Endodermal cell (in vitro differentiated cells): ENCODE measurements around the gene ITFG1. TPM values are rescaled to one million over a fixed set of nuclear protein-coding genes. Genes with fewer than 3 reads are reported as not detected.

Experiments
- DNase-seq: peaks from one replicate; pipeline ENCODE4 v3.0.0-alpha.2; 2017
- H3K27ac ChIP-seq: 2 replicates; pipeline ENCODE4 v1.5.1; 2013; ENCODE audit warnings: mild to moderate bottlenecking, low read depth, low read length, moderate library complexity
- H3K27me3 ChIP-seq: 2 replicates; pipeline ENCODE4 v1.6.1; 2013; ENCODE audit warnings: mild to moderate bottlenecking, low read length, moderate library complexity; ENCODE audit not compliant: insufficient read depth, control insufficient read depth, poor library complexity, severe bottlenecking
- H3K36me3 ChIP-seq: 2 replicates; pipeline ENCODE4 v1.7.0; 2013; ENCODE audit warnings: mild to moderate bottlenecking, low read length, moderate library complexity; ENCODE audit not compliant: control insufficient read depth, insufficient read depth
- H3K4me1 ChIP-seq: one replicate; pipeline ENCODE4 v1.7.0; 2013; ENCODE audit warnings: low read length; ENCODE audit not compliant: control insufficient read depth, insufficient read depth
- H3K4me3 ChIP-seq: 2 replicates; pipeline ENCODE4 v1.5.1; 2013; ENCODE audit warnings: mild to moderate bottlenecking, low read length, moderate library complexity
- H3K9ac ChIP-seq: 2 replicates; pipeline ENCODE4 v1.6.1; 2013; ENCODE audit warnings: mild to moderate bottlenecking, low read length, moderate library complexity; ENCODE audit not compliant: poor library complexity, severe bottlenecking; ENCODE audit errors: extremely low read depth
- H3K9me3 ChIP-seq: 2 replicates; pipeline ENCODE4 v1.6.1; 2013; ENCODE audit warnings: mild to moderate bottlenecking, low read length, moderate library complexity; ENCODE audit not compliant: control insufficient read depth
- H3K27ac Mint-ChIP-seq: 2 replicates; pipeline ENCODE4 v1.8.0; 2020; ENCODE audit warnings: mixed read lengths
- H3K27me3 Mint-ChIP-seq: 2 replicates; pipeline ENCODE4 v1.8.0; 2021; ENCODE audit warnings: mild to moderate bottlenecking, mixed read lengths; ENCODE audit not compliant: insufficient read depth
- H3K36me3 Mint-ChIP-seq: 2 replicates; pipeline ENCODE4 v1.8.0; 2020; ENCODE audit warnings: low read depth, mixed read lengths
- H3K4me1 Mint-ChIP-seq: 2 replicates; pipeline ENCODE4 v1.8.0; 2020; ENCODE audit warnings: mixed read lengths
- H3K4me3 Mint-ChIP-seq: 2 replicates; pipeline ENCODE4 v1.8.0; 2020; ENCODE audit warnings: mild to moderate bottlenecking, moderate library complexity, mixed read lengths
- H3K9me3 Mint-ChIP-seq: 2 replicates; pipeline ENCODE4 v1.8.0; 2020; ENCODE audit warnings: mild to moderate bottlenecking, mixed read lengths
- WGBS, 2 experiments: methylation state at CpG; one replicate each; pipeline versions ENCODE4 v1.1.5 to v1.1.7; 2013; ENCODE audit warnings: missing lambda C conversion rate in 2 of 2, mixed read lengths in 1 of 2; ENCODE audit not compliant: insufficient coverage in 1 of 2, insufficient read length in 1 of 2; 5-methylcytosine and 5-hydroxymethylcytosine counted together
- total RNA-seq, 2 donors: library from RNA; stranded (reverse); fragmentation: NEBNext Ultra II Directional in 1 of 2; extraction: Animal tissue kit (Norgen Biotek cat#: 25700) in 1 of 2; gene quantifications; 2 replicates in 1 of 2; 3 replicates in 1 of 2; pipeline ENCODE4 v1.2.1, GENCODE V29; 2021
- TF ChIP-seq, protein P1 (sequence below): fragments of 200-600 bp; sonication (generic); conservative IDR thresholded peaks from 2 replicates; pipeline ENCODE4 v1.5.0; 2021; ENCODE audit warnings: antibody characterized with exemption, mild to moderate bottlenecking

The ITFG1 gene
- total RNA-seq, 2 donors from 2014 or later = 35.6 to 40.0 TPM

DNA sequence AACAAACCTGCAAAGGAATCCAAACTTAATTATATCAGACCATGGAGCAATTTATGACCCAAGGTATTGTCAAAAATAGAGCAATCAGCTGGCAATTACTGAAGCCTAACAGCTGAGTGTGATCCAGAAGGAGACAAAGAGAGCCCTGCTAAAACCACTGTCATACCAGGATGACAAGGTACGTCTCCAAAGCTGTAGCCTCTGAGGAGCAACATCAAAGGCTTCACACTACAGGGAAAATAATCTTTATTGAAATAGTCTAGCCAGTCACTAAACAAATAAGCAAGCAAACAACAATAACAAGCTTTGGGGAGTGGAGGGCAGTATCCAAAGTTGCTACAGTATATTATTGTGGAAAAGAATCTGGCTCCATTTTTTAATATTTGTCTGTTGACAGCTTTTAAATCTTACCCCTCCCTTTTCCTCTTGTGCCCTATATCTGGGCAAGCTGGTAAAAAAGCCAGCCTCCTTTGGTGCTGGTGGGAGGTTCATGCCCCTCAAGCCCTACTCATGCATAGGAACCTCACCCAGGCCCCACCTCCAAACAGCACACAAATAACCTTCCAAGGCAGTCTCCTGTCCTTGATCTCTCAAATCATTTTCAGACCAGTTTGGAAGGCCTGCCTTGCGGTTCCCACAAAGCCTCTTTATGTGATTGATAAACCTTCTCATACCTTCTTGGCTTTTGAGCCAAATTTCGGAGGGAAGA, 73.7 kb downstream of the ITFG1 start:
- H3K27me3 Mint-ChIP-seq = no peaks in the 10 kb centered on the region
- 90% methylated on average over 3 of the region's 3 CpGs; no CpG with 5 or more reads in 1 of the 2 experiments for WGBS, 2 experiments
- Histone ChIP-seq H3K36me3 (no peaks in the 10 kb centered on the region), H3K27me3 (no peaks in the 10 kb centered on the region), H3K27ac (no peak overlapping the region), H3K9ac (no peak overlapping the region), H3K4me3 (no peak overlapping the region), H3K9me3 (no peaks in the 10 kb centered on the region), H3K4me1 (peaks cover 4% of the 10 kb centered on the region)
- no peaks in the 10 kb centered on the region for H3K9me3 Mint-ChIP-seq
- H3K4me1 Mint-ChIP-seq = peaks cover 17% of the 10 kb centered on the region
- H3K36me3 Mint-ChIP-seq = peaks cover 4% of the 10 kb centered on the region
- H3K4me3 Mint-ChIP-seq = no peak overlapping the region
- DNase-seq = no peak
- peak overlapping the region; percentile 62 for H3K27ac Mint-ChIP-seq
- TF ChIP-seq, protein P1, sequence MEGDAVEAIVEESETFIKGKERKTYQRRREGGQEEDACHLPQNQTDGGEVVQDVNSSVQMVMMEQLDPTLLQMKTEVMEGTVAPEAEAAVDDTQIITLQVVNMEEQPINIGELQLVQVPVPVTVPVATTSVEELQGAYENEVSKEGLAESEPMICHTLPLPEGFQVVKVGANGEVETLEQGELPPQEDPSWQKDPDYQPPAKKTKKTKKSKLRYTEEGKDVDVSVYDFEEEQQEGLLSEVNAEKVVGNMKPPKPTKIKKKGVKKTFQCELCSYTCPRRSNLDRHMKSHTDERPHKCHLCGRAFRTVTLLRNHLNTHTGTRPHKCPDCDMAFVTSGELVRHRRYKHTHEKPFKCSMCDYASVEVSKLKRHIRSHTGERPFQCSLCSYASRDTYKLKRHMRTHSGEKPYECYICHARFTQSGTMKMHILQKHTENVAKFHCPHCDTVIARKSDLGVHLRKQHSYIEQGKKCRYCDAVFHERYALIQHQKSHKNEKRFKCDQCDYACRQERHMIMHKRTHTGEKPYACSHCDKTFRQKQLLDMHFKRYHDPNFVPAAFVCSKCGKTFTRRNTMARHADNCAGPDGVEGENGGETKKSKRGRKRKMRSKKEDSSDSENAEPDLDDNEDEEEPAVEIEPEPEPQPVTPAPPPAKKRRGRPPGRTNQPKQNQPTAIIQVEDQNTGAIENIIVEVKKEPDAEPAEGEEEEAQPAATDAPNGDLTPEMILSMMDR = no peak

DNA sequence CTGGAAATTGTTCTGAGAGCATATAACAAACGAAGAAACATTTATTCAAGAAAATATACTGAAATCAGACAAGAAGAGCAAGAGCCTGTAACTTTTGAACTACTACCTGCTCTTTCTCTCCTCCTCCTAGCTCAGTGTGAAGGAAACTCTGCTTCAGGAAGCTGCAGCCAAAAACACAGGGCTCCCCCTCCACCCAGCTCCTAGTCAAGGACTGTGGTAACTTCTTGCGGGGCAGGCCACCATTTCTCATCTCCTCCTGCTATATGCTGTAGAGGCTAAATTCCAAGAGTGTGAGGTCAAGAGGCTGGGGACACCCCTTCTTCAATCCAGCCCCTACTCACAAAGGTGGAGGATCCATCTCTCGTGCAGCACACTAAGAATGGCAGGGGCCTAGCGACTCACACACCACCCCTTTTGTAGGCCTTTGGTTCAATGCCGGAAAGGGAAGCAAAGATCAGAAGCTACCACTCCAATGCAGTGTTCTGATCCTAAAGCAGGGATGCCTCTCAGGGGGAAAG, 74.6 kb downstream of the ITFG1 start:
- Mint-ChIP-seq H3K36me3 (peaks cover 4% of the 10 kb centered on the region), H3K27ac (peak overlapping the region; percentile 62), H3K4me3 (no peak overlapping the region)

GRCh38 chr16:47382362-47382761, 78.5 kb downstream of the ITFG1 start:
- Histone ChIP-seq H3K9me3 (no peaks in the 10 kb centered on the region), H3K27me3 (no peaks in the 10 kb centered on the region), H3K9ac (no peak overlapping the region), H3K4me1 (peaks cover 3% of the 10 kb centered on the region), H3K27ac (no peak overlapping the region), H3K4me3 (no peak overlapping the region), H3K36me3 (no peaks in the 10 kb centered on the region)
- H3K9me3 Mint-ChIP-seq = no peaks in the 10 kb centered on the region
- no peak for DNase-seq
- H3K27ac Mint-ChIP-seq = no peak overlapping the region
- peaks cover 19% of the 10 kb centered on the region for H3K4me1 Mint-ChIP-seq
- H3K27me3 Mint-ChIP-seq = no peaks in the 10 kb centered on the region
- 84% methylated on average over 2 of the region's 5 CpGs; no CpG with 5 or more reads in 1 of the 2 experiments for WGBS, 2 experiments
- H3K36me3 Mint-ChIP-seq = peaks cover 4% of the 10 kb centered on the region
- TF ChIP-seq, protein P1 = no peak
- H3K4me3 Mint-ChIP-seq = no peak overlapping the region

More for the DNA sequence above, 74.6 kb downstream of the ITFG1 start:
- no peak overlapping the region for H3K4me3 ChIP-seq
- TF ChIP-seq, protein P1 = no peak
- WGBS, 2 experiments = 89 to 93% methylated on average over 3 to 5 of the region's 5 CpGs
- H3K4me1 Mint-ChIP-seq = peaks cover 18% of the 10 kb centered on the region
- H3K27ac ChIP-seq = no peak overlapping the region
- H3K4me1 ChIP-seq = peaks cover 4% of the 10 kb centered on the region
- no peak overlapping the region for H3K9ac ChIP-seq
- no peaks in the 10 kb centered on the region for H3K27me3 ChIP-seq
- H3K9me3 ChIP-seq = no peaks in the 10 kb centered on the region
- no peaks in the 10 kb centered on the region for H3K9me3 Mint-ChIP-seq
- H3K36me3 ChIP-seq = no peaks in the 10 kb centered on the region
- DNase-seq = no peak
- H3K27me3 Mint-ChIP-seq = no peaks in the 10 kb centered on the region
